Keratinocyte (primary cell): Measurements from ENCODE around the gene BLCAP. TPM values are rescaled to one million over a fixed set of nuclear protein-coding genes. Genes with fewer than 3 reads are reported as not detected.

Source experiments
- DNase-seq: peaks from one replicate; pipeline ENCODE4 v3.0.0-alpha.2; 2011; ENCODE audit warnings: low read depth, missing footprints, low spot score
- FAIRE-seq: peaks from 2 replicates; lab custom pipeline; 2011; peaks lifted over from hg19 to GRCh38; lab: Jason Lieb, UNC
- H2AFZ ChIP-seq: 2 replicates; pipeline ENCODE4 v1.6.0; 2012; ENCODE audit warnings: low read length, control low read depth, inconsistent platforms; ENCODE audit not compliant: control insufficient read depth
- H3K27ac ChIP-seq: 2 replicates; pipeline ENCODE4 v1.5.1; 2011; ENCODE audit warnings: low read length; ENCODE audit not compliant: control insufficient read depth, insufficient read depth
- H3K27me3 ChIP-seq: 3 replicates; pipeline ENCODE4 v1.6.0; 2011; ENCODE audit warnings: low read length; ENCODE audit not compliant: control insufficient read depth, insufficient read depth; ENCODE audit errors: extremely low read depth
- H3K36me3 ChIP-seq, 2 experiments: 2 replicates in 1 of 2; 3 replicates in 1 of 2; pipeline ENCODE4 v1.5.1; 2011; ENCODE audit warnings: low read length in 2 of 2, mild to moderate bottlenecking in 1 of 2; ENCODE audit not compliant: control insufficient read depth in 2 of 2, insufficient read depth in 2 of 2; ENCODE audit errors: extremely low read depth in 1 of 2
- H3K4me1 ChIP-seq: 3 replicates; pipeline ENCODE4 v1.5.1; 2011; ENCODE audit warnings: low read length; ENCODE audit not compliant: control insufficient read depth, insufficient read depth; ENCODE audit errors: extremely low read depth
- H3K4me2 ChIP-seq: 3 replicates; pipeline ENCODE4 v1.6.0; 2011; ENCODE audit warnings: low read depth, low read length; ENCODE audit not compliant: control insufficient read depth, insufficient read depth; ENCODE audit errors: extremely low read depth
- H3K4me3 ChIP-seq, 3 experiments: fragments of 200-600 bp in 1 of 3; sonication (generic) in 1 of 3; 2 replicates in 2 of 3; 3 replicates in 1 of 3; pipeline ENCODE4 v1.5.1; 2011 to 2016; ENCODE audit warnings: low read length in 3 of 3, mild to moderate bottlenecking in 3 of 3, control low read depth in 2 of 3, inconsistent platforms in 1 of 3, low read depth in 1 of 3, mixed read lengths in 1 of 3, mixed run types in 1 of 3, moderate library complexity in 1 of 3; ENCODE audit not compliant: control insufficient read depth in 2 of 3, insufficient read depth in 2 of 3; ENCODE audit errors: extremely low read depth in 1 of 3
- H3K79me2 ChIP-seq: 2 replicates; pipeline ENCODE4 v1.6.0; 2012; ENCODE audit warnings: low read length; ENCODE audit not compliant: control insufficient read depth, insufficient read depth
- H3K9ac ChIP-seq: 3 replicates; pipeline ENCODE4 v1.6.0; 2011; ENCODE audit warnings: low read length; ENCODE audit not compliant: control insufficient read depth, insufficient read depth; ENCODE audit errors: extremely low read depth
- H3K9me1 ChIP-seq: 3 replicates; pipeline ENCODE4 v1.6.0; 2011; ENCODE audit warnings: low read length; ENCODE audit not compliant: control insufficient read depth, insufficient read depth; ENCODE audit errors: extremely low read depth
- H3K9me3 ChIP-seq: 2 replicates; pipeline ENCODE4 v1.5.1; 2012; ENCODE audit warnings: low read depth, low read length; ENCODE audit not compliant: control insufficient read depth
- H4K20me1 ChIP-seq: 3 replicates; pipeline ENCODE4 v1.6.0; 2011; ENCODE audit warnings: low read length; ENCODE audit not compliant: control insufficient read depth, insufficient read depth; ENCODE audit errors: extremely low read depth
- EZH2 ChIP-seq: IDR thresholded peaks from one replicate; pipeline ENCODE4 v1.6.1; 2012; ENCODE audit warnings: inconsistent platforms, mild to moderate bottlenecking, low read length, moderate library complexity
- dilution Hi-C: fragments of 300-500 bp; cut with MboI; formaldehyde crosslinking; loops from one replicate; pipeline ENCODE4 v1.7.0; 2020; ENCODE audit warnings: low sequenced_read_pairs; ENCODE audit not compliant: extremely low pct_ligation_motif_present
- polyA plus RNA-seq, 5 experiments: library from polyadenylated mRNA; depleted of rRNA in 3 of 5; stranded (reverse) in 3 of 5; stranded (forward) in 1 of 5; unstranded in 1 of 5; fragments of >200 nt; gene quantifications; 1 replicate in 1 of 5; 2 replicates in 3 of 5; 3 replicates in 1 of 5; pipeline versions ENCODE4 v1.2.1 to v1.2.3, GENCODE V29; 2011 to 2012; ENCODE audit warnings: missing spikeins in 2 of 5, low read depth in 1 of 5, low replicate concordance in 1 of 5
- TF ChIP-seq, protein P1 (sequence below), 3 experiments: IDR thresholded peaks in 1 of 3; conservative IDR thresholded peaks in 1 of 3; optimal IDR thresholded peaks in 1 of 3; 2 replicates in 2 of 3; 3 replicates in 1 of 3; pipeline versions ENCODE3 to v1.5.1; 2011; ENCODE audit warnings: low read length in 3 of 3, mild to moderate bottlenecking in 3 of 3, moderate library complexity in 2 of 3, control low read depth in 1 of 3, inconsistent platforms in 1 of 3; ENCODE audit not compliant: insufficient read depth in 2 of 3; ENCODE audit errors: extremely low read depth in 1 of 3

The BLCAP gene
- polyA plus RNA-seq, 1 donor (not counting 4 experiments of a cell fraction or from before 2014, with no cell fraction given), result 209 TPM

DNA sequence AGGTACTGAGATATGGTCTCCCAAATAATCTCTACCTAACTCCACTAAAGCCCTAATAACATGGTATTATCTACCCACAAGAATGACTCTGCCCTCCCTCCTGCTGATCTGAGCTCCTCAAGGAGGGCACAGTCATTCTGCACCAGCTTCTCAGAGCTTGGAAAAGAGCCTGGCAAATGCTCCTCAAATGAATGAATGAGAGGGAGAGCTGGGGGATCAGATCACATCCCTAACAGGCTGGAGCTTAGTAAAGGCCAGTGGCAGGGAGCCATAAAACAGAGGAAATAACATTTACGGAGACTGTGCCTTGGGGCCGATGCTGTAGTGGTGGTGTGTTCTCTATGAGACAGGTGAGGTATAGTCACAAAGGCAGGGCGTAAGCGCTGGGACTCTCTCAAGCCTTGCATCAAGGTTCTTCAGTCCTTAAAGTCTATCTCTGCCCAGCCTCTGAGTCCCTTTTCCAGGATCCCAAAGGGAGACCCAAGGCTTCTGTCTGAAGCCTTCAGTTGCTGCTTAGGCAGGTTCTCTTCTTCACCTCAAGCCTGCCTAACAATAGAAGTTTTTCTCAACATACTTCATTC is 13.8 kb downstream of the BLCAP start:
- H3K4me1 ChIP-seq, result peaks cover 10% of the 10 kb centered on the region
- H3K9me3 ChIP-seq, result no peaks in the 10 kb centered on the region
- H3K27ac ChIP-seq, result no peak overlapping the region
- H3K4me3 ChIP-seq, result no peak overlapping the region
- H3K27me3 ChIP-seq, result no peaks in the 10 kb centered on the region
- H3K36me3 ChIP-seq, result peaks cover 50 to 79% of the 10 kb centered on the region in 2 experiments
- FAIRE-seq, result no peak
- peaks cover 10% of the 10 kb centered on the region for H3K9me1 ChIP-seq
- H3K79me2 ChIP-seq, result peaks cover 80% of the 10 kb centered on the region
- H3K9ac ChIP-seq, result no peak overlapping the region
- H4K20me1 ChIP-seq, result peaks cover 64% of the 10 kb centered on the region
- no peak for DNase-seq
- no peak overlapping the region for H3K4me2 ChIP-seq
- dilution Hi-C loops, result no loop called here
- no peak for TF ChIP-seq EZH2
- no peak overlapping the region for H2AFZ ChIP-seq

DNA sequence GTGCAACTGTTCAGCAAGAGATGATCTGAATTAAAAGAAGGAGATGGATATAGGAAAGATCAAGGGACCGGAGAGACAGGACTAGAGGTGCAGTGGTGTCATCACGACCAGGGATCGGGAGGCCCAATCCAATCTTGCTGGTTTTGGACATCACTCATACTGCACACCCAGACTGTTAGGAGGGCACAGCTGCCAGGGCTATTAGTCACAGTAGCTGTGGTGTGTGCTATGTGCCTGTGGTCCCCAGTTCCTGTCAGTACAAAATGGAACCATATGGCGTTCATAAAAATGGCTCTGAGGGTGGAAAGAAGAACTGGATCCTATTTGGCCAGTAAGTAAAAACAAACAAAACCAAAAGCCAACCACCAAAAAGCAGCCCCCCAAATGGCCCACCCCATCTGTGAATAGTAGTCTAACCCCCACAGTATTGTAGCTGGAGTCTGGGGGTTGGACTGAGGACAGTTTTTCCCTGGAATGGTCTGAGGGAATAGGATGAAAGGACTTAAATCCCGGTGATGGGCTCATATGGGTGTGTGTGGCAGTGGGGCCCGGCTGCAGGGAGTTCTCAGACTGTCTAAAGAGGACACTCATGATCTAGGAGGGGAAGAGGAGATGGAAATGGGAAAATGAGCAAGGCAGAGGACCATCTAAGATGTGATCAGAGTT is 15.9 kb downstream of the BLCAP start:
- peaks cover 42 to 64% of the 10 kb centered on the region in 2 experiments for H3K36me3 ChIP-seq
- no peaks in the 10 kb centered on the region for H3K27me3 ChIP-seq
- no peak overlapping the region for H3K4me2 ChIP-seq
- H3K4me1 ChIP-seq, result peaks cover 10% of the 10 kb centered on the region
- H2AFZ ChIP-seq, result no peak overlapping the region
- H3K9me3 ChIP-seq, result no peaks in the 10 kb centered on the region
- FAIRE-seq (peak; percentile 72), DNase-seq (no peak)
- dilution Hi-C loops, result no loop called here
- no peak overlapping the region for H3K27ac ChIP-seq
- no peak overlapping the region for H3K9ac ChIP-seq
- peaks cover 51% of the 10 kb centered on the region for H4K20me1 ChIP-seq
- no peak for TF ChIP-seq EZH2
- TF ChIP-seq, protein P1, sequence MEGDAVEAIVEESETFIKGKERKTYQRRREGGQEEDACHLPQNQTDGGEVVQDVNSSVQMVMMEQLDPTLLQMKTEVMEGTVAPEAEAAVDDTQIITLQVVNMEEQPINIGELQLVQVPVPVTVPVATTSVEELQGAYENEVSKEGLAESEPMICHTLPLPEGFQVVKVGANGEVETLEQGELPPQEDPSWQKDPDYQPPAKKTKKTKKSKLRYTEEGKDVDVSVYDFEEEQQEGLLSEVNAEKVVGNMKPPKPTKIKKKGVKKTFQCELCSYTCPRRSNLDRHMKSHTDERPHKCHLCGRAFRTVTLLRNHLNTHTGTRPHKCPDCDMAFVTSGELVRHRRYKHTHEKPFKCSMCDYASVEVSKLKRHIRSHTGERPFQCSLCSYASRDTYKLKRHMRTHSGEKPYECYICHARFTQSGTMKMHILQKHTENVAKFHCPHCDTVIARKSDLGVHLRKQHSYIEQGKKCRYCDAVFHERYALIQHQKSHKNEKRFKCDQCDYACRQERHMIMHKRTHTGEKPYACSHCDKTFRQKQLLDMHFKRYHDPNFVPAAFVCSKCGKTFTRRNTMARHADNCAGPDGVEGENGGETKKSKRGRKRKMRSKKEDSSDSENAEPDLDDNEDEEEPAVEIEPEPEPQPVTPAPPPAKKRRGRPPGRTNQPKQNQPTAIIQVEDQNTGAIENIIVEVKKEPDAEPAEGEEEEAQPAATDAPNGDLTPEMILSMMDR (optimal IDR thresholded peaks at IDR 0.05 in 1 of 3, IDR thresholded peaks at IDR 0.05 in 1 of 3, conservative IDR thresholded peaks at IDR 0.05 in 1 of 3; ENCODE audit: extremely low read depth in 1 of 3, insufficient read depth in 2 of 3, low read length in 3 of 3), result no peak
- H3K79me2 ChIP-seq, result peaks cover 59% of the 10 kb centered on the region
- peaks cover 12% of the 10 kb centered on the region for H3K9me1 ChIP-seq
- H3K4me3 ChIP-seq, result no peak overlapping the region
